ENCODE measurements around the gene SMARCAL1. TPM values are rescaled to one million over a fixed set of nuclear protein-coding genes. Genes with fewer than 3 reads are reported as not detected.

SMARCAL1 gene
- total and polyA plus RNA-seq, 5 donors from 2014 or later, result 19.8 to 25.1 (median 24.1) TPM

DNA sequence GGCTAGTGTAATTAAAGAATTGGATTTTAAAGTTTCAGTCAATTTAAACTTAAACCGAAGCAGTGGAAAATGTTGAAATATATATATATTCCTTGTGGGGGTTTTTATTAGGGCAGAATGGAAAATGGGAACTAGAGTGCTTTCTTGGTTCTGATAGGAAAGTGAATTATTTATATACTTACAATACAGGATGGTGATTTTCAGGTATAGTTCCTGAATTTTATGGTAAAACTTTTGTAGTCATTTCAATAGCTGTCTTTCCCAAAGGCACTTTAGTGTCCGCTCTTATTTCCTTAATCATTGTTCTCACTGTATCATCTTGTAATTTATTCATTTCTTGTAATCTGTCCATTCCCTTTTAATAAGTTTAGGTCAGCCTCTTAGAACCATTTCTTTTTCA, 88.3 kb downstream of the SMARCAL1 start:
- ATAC-seq (ENCODE audit: low read depth in 2 of 2) (no peak), DNase-seq (no peak)
- H3K4me1 ChIP-seq (ENCODE audit: control insufficient read depth, insufficient read depth, low read length, poor library complexity, severe bottlenecking), result peaks cover 36% of the 10 kb centered on the region
- H3K9me3 ChIP-seq (ENCODE audit: control insufficient read depth in 2 of 2, low read length in 2 of 2), result no peaks in the 10 kb centered on the region
- H3K36me3 ChIP-seq (ENCODE audit: control insufficient read depth, insufficient read depth, low read length), result peaks cover 57% of the 10 kb centered on the region
- peak overlapping the region; percentile 86 for H3K27ac ChIP-seq (ENCODE audit: insufficient read depth, low read length, poor library complexity, severe bottlenecking)
- peak overlapping the region in 2 of 3 donors; percentile 95 to 98 for H3K27ac Mint-ChIP-seq
- H3K4me3 Mint-ChIP-seq, result peak overlapping the region; percentile 93 to 99 (median 98)
- H3K4me1 Mint-ChIP-seq, result peaks cover 42 to 62% (median 51%) of the 10 kb centered on the region in 4 donors
- peak overlapping the region; percentile 93 for H3K4me3 ChIP-seq (ENCODE audit: low read depth, low read length)
- H3K9me3 Mint-ChIP-seq, result no peaks in the 10 kb centered on the region
- H3K27me3 ChIP-seq (ENCODE audit: control insufficient read depth, insufficient read depth, low read length), result no peaks in the 10 kb centered on the region
- no peaks in the 10 kb centered on the region for H3K27me3 Mint-ChIP-seq
- peaks cover 51% of the 10 kb centered on the region for H3K36me3 Mint-ChIP-seq

DNA sequence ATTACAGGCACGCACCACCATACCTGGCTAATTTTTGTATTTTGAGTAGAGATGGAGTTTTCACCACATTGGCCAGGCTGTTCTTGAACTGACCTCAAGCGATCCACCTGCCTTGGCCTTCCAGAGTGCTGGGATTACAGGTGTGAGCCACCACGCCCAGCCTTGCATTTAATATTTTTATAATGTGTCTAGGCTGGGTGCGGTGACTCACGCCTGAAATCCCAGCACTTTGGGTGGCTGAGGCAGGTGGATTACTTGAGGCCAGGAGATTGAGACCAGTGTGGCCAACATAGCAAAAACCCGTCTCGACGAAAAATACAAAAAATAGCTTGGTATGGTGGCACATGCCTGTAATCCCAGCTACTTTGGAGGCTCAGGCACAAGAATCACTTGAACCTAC, 89.6 kb downstream of the SMARCAL1 start:
- no peak for ATAC-seq (ENCODE audit: low read depth in 2 of 2)

DNA sequence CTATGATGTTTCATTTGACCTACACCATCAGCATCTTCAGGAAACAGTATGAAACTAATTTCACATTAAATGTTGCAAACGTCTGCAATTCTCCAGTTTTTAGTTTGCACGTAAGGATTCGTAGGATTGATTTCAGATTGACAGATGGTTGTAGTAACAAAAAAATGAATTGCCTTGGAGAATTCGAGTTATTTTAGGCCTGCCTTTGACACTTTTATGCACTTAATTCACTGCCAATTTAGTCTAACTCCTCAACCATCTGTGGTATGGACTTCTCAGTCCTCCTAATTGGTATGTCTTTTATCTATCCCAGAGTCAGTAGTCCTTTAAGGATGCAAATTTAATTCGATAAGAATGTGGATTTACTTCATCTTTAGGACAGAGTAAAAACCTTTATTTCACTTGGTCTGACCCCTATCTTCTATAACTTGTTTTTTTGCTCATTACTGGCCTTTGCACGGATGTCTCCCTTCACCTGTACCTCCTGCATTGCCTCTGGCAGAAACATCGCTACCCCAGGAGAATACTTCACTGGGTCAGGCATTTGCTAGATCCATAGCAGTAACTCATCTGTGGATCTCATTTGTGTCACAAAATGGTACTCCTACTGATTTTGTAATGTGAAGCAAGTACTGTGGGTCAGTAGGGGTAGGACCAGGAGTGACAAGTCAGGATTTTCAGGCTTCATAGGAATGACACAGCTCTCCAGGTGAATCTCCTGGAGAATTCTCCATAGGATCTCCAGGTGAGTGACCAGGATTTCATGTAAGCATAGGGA, 90.3 kb downstream of the SMARCAL1 start:
- Mint-ChIP-seq H3K4me1 (peaks cover 38 to 61% (median 53%) of the 10 kb centered on the region in 4 donors), H3K4me3 (peak overlapping the region in 2 of 4 donors; percentile 32 to 66), H3K27me3 (no peaks in the 10 kb centered on the region), H3K9me3 (no peaks in the 10 kb centered on the region), H3K36me3 (peaks cover 51% of the 10 kb centered on the region), H3K27ac (no peak overlapping the region)
- no peak overlapping the region for H3K4me3 ChIP-seq (ENCODE audit: low read depth, low read length)
- H3K36me3 ChIP-seq (ENCODE audit: control insufficient read depth, insufficient read depth, low read length), result peaks cover 64% of the 10 kb centered on the region
- ATAC-seq (ENCODE audit: low read depth in 2 of 2) (no peak), DNase-seq (no peak)
- H3K27me3 ChIP-seq (ENCODE audit: control insufficient read depth, insufficient read depth, low read length), result no peaks in the 10 kb centered on the region
- peaks cover 33% of the 10 kb centered on the region for H3K4me1 ChIP-seq (ENCODE audit: control insufficient read depth, insufficient read depth, low read length, poor library complexity, severe bottlenecking)
- no peaks in the 10 kb centered on the region for H3K9me3 ChIP-seq (ENCODE audit: control insufficient read depth in 2 of 2, low read length in 2 of 2)
- H3K27ac ChIP-seq (ENCODE audit: insufficient read depth, low read length, poor library complexity, severe bottlenecking), result no peak overlapping the region

More for the DNA sequence above, 89.6 kb downstream of the SMARCAL1 start:
- peaks cover 42 to 66% (median 56%) of the 10 kb centered on the region in 4 donors for H3K4me1 Mint-ChIP-seq
- no peak overlapping the region for H3K4me3 ChIP-seq (ENCODE audit: low read depth, low read length)
- no peaks in the 10 kb centered on the region for H3K9me3 Mint-ChIP-seq
- H3K27ac Mint-ChIP-seq, result no peak overlapping the region
- no peaks in the 10 kb centered on the region for H3K9me3 ChIP-seq (ENCODE audit: control insufficient read depth in 2 of 2, low read length in 2 of 2)
- no peak overlapping the region for H3K27ac ChIP-seq (ENCODE audit: insufficient read depth, low read length, poor library complexity, severe bottlenecking)
- H3K4me3 Mint-ChIP-seq, result peak overlapping the region in 1 of 4 donors; percentile 99
- H3K36me3 ChIP-seq (ENCODE audit: control insufficient read depth, insufficient read depth, low read length), result peaks cover 62% of the 10 kb centered on the region
- no peaks in the 10 kb centered on the region for H3K27me3 ChIP-seq (ENCODE audit: control insufficient read depth, insufficient read depth, low read length)
- peaks cover 36% of the 10 kb centered on the region for H3K4me1 ChIP-seq (ENCODE audit: control insufficient read depth, insufficient read depth, low read length, poor library complexity, severe bottlenecking)
- peaks cover 51% of the 10 kb centered on the region for H3K36me3 Mint-ChIP-seq
- DNase-seq, result no peak
- no peaks in the 10 kb centered on the region for H3K27me3 Mint-ChIP-seq

DNA sequence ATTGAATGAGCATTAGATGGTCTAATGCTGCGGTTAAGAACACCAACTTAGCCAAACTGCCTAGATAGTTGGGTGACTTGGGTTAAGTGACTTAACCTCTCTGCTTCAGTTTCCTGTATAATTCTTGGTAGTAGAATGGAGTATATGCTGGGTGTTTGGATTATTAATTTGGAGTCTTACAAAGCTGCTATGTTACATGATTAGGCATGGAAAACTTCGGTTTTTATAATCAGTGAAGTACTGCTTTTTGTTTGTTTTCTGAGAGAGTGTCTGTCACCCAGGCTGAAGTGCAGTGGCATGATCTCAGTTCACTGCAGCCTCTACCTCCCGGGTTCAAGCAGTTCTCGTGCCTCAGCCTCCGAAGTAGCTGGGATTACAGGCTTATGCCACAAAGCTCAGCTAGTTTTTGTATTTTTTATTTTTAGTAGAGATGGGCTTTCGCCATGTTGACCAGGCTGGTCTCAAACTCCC, 90.9 kb downstream of the SMARCAL1 start:
- H3K36me3 ChIP-seq (ENCODE audit: control insufficient read depth, insufficient read depth, low read length), result peaks cover 64% of the 10 kb centered on the region
- Mint-ChIP-seq H3K4me3 (peak overlapping the region in 1 of 4 donors; percentile 66), H3K4me1 (peaks cover 40 to 57% (median 50%) of the 10 kb centered on the region in 4 donors), H3K36me3 (peaks cover 51% of the 10 kb centered on the region), H3K27ac (no peak overlapping the region), H3K9me3 (peaks cover 0 to under 1% (median 0%) of the 10 kb centered on the region in 7 donors), H3K27me3 (no peaks in the 10 kb centered on the region)
- H3K4me1 ChIP-seq (ENCODE audit: control insufficient read depth, insufficient read depth, low read length, poor library complexity, severe bottlenecking), result peaks cover 27% of the 10 kb centered on the region
- DNase-seq (no peak), ATAC-seq (ENCODE audit: low read depth in 2 of 2) (no peak)
- H3K9me3 ChIP-seq (ENCODE audit: control insufficient read depth in 2 of 2, low read length in 2 of 2), result no peaks in the 10 kb centered on the region
- no peak overlapping the region for H3K4me3 ChIP-seq (ENCODE audit: low read depth, low read length)
- no peaks in the 10 kb centered on the region for H3K27me3 ChIP-seq (ENCODE audit: control insufficient read depth, insufficient read depth, low read length)
- H3K27ac ChIP-seq (ENCODE audit: insufficient read depth, low read length, poor library complexity, severe bottlenecking), result no peak overlapping the region

DNA sequence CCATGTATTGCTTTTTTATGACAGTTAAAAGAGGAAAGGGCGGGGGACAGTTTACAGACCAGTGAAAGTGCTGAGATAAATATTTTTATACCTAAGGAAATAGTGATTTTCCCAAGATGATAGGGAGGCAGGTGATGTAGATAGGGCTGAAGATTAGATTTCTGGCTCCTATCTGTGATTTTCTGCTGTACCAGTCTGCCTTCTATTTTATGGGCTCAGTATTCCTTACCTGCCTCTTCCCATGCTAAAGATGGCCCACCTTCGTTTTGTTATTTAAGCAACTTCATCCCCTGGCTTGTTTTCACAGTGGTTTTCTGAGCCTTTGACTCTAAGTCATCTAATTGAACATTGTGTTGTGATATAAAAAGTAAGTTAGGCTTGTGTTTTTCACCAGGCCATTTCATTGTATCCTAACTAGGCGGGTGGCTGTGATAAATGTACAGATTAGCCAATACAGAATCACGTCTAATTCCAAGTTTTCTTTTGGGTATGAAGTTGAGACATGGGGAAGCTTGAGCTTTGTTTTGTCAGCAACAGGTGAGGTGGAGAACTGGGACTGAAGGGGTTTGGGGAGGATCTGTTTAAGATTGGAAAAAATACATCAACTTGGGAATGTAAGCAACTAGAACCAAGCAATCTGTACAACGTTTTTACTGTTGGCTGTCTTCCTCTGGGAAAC, 91.6 kb downstream of the SMARCAL1 start:
- H3K4me3 Mint-ChIP-seq, result peak overlapping the region in 1 of 4 donors; percentile 11
- H3K4me1 ChIP-seq (ENCODE audit: control insufficient read depth, insufficient read depth, low read length, poor library complexity, severe bottlenecking), result peaks cover 24% of the 10 kb centered on the region
- H3K9me3 Mint-ChIP-seq, result peaks cover 0 to 2% (median 0%) of the 10 kb centered on the region in 7 donors
- H3K27me3 ChIP-seq (ENCODE audit: control insufficient read depth, insufficient read depth, low read length), result no peaks in the 10 kb centered on the region
- H3K9me3 ChIP-seq (ENCODE audit: control insufficient read depth in 2 of 2, low read length in 2 of 2), result no peaks in the 10 kb centered on the region
- no peaks in the 10 kb centered on the region for H3K27me3 Mint-ChIP-seq
- peaks cover 51% of the 10 kb centered on the region for H3K36me3 Mint-ChIP-seq
- DNase-seq, result no peak
- ATAC-seq (ENCODE audit: low read depth in 2 of 2), result no peak
- H3K27ac Mint-ChIP-seq, result no peak overlapping the region
- H3K27ac ChIP-seq (ENCODE audit: insufficient read depth, low read length, poor library complexity, severe bottlenecking), result no peak overlapping the region
- no peak overlapping the region for H3K4me3 ChIP-seq (ENCODE audit: low read depth, low read length)
- H3K4me1 Mint-ChIP-seq, result peaks cover 40 to 50% (median 47%) of the 10 kb centered on the region in 4 donors
- H3K36me3 ChIP-seq (ENCODE audit: control insufficient read depth, insufficient read depth, low read length), result peaks cover 64% of the 10 kb centered on the region

DNA sequence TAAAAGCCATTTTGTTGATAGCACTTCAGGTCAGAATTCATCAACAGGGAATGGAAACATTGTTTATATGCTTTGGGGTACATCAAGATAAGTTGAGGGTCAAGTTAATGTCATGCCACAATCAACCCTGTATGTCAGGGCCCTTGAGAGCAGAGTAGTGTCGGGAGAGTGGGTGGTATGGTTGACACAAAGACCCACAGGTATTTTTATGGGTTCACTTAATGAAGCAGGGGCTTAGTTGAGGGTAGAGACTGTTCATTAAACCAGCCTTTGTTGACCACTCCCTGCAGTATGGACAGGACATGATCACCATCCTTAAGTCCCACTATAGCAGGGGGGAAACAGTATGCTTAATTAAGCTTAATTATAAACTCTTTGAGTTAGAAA, 92.1 kb downstream of the SMARCAL1 start:
- Mint-ChIP-seq H3K27ac (no peak overlapping the region), H3K27me3 (no peaks in the 10 kb centered on the region), H3K9me3 (peaks cover 0 to 2% (median 0%) of the 10 kb centered on the region in 7 donors), H3K36me3 (peaks cover 50% of the 10 kb centered on the region), H3K4me1 (peaks cover 40 to 49% (median 46%) of the 10 kb centered on the region in 4 donors), H3K4me3 (peak overlapping the region in 1 of 4 donors; percentile 28)
- Histone ChIP-seq H3K4me1 (ENCODE audit: control insufficient read depth, insufficient read depth, low read length, poor library complexity, severe bottlenecking) (peaks cover 21% of the 10 kb centered on the region), H3K9me3 (ENCODE audit: control insufficient read depth in 2 of 2, low read length in 2 of 2) (no peaks in the 10 kb centered on the region), H3K36me3 (ENCODE audit: control insufficient read depth, insufficient read depth, low read length) (peaks cover 64% of the 10 kb centered on the region), H3K4me3 (ENCODE audit: low read depth, low read length) (no peak overlapping the region), H3K27ac (ENCODE audit: insufficient read depth, low read length, poor library complexity, severe bottlenecking) (no peak overlapping the region), H3K27me3 (ENCODE audit: control insufficient read depth, insufficient read depth, low read length) (no peaks in the 10 kb centered on the region)
- ATAC-seq (ENCODE audit: low read depth in 2 of 2), result no peak
- DNase-seq, result no peak

DNA sequence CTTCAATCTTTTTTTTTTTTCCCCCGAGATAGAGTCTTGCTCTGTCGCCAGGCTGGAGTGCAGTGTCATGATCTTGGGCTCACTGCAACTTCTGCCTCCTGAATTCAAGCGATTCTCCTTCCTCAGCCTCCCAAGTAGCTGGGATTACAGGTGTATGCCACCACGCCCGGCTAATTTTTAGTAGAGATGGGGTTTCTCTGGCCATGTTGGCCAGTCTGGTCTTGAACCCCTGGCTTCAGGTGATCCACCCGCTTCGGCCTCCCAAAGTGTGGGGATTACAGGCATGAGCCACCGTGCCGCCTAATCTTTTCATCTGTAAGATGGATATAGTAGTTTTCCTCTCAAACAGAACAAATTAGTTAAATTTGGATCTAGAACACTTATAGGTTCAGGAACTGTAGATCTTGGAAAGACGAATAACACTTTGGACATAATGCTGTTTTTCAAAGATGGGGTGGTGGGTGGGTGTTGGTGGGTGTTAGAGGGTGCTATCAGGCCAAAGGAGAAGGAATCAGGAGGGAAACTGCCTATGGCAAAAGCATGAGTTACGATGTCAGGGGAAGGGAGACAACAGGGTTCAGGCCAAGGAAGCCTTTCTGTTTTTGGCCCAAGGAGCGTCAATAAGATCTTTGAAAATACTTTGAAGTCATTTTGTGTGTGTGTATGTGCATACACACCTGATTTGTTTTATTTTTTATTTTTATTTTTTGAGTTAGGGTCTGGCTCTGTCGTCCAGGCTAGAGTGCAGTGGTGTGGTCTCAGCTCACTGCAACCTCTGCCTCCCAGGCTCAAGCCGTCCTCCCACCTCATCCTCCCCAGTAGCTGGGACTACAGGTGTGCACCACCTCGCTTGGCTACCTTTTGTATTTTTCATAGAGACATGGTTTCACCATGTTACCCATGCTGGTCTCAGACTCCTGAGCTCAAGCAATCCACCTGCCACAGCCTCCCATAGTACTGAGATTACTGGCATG, 93.1 kb downstream of the SMARCAL1 start:
- Mint-ChIP-seq H3K36me3 (peaks cover 42% of the 10 kb centered on the region), H3K27me3 (no peaks in the 10 kb centered on the region), H3K27ac (peak overlapping the region in 1 of 3 donors; percentile 35)

More for the DNA sequence above, 93.1 kb downstream of the SMARCAL1 start:
- no peak overlapping the region for H3K4me3 Mint-ChIP-seq
- peaks cover 30 to 38% (median 35%) of the 10 kb centered on the region in 4 donors for H3K4me1 Mint-ChIP-seq
- Histone ChIP-seq H3K4me1 (ENCODE audit: control insufficient read depth, insufficient read depth, low read length, poor library complexity, severe bottlenecking) (peaks cover 10% of the 10 kb centered on the region), H3K4me3 (ENCODE audit: low read depth, low read length) (no peak overlapping the region), H3K27me3 (ENCODE audit: control insufficient read depth, insufficient read depth, low read length) (no peaks in the 10 kb centered on the region), H3K36me3 (ENCODE audit: control insufficient read depth, insufficient read depth, low read length) (peaks cover 57% of the 10 kb centered on the region), H3K27ac (ENCODE audit: insufficient read depth, low read length, poor library complexity, severe bottlenecking) (no peak overlapping the region), H3K9me3 (ENCODE audit: control insufficient read depth in 2 of 2, low read length in 2 of 2) (no peaks in the 10 kb centered on the region)
- DNase-seq (no peak), ATAC-seq (ENCODE audit: low read depth in 2 of 2) (no peak)
- peaks cover 0 to 2% (median 0%) of the 10 kb centered on the region in 7 donors for H3K9me3 Mint-ChIP-seq
